Gastroesophageal sphincter (tissue), 4 donors: ENCODE measurements around the gene MED26. TPM values are rescaled to one million over a fixed set of nuclear protein-coding genes. Genes with fewer than 3 reads are reported as not detected.

ENCODE experiments used
- ATAC-seq: fragments of 150-250 bp; one replicate; pipeline ENCODE4 v1.9.1; 2016; ENCODE audit warnings: mild to moderate bottlenecking, moderate library complexity
- H3K27ac ChIP-seq, 4 donors: fragments of 200-600 bp; sonication (generic) in 3 of 4; 1 replicate in 3 of 4; 2 replicates in 1 of 4; pipeline ENCODE4 v1.5.1; 2016 to 2019
- H3K27me3 ChIP-seq: fragments of 200-600 bp; sonication (generic); one replicate; pipeline ENCODE4 v1.5.1; 2019
- H3K36me3 ChIP-seq, 2 donors: fragments of 200-600 bp; sonication (generic); one replicate each; pipeline ENCODE4 v1.5.1; 2019; ENCODE audit warnings: control low read depth in 1 of 2
- H3K4me1 ChIP-seq, 3 donors: fragments of 200-600 bp; sonication (generic); 1 replicate in 2 of 3; 2 replicates in 1 of 3; pipeline ENCODE4 v1.5.1; 2016 to 2019; ENCODE audit warnings: control low read depth in 2 of 3
- H3K4me3 ChIP-seq, 2 donors: fragments of 200-600 bp; sonication (generic); one replicate each; pipeline ENCODE4 v1.5.1; 2019; ENCODE audit warnings: mild to moderate bottlenecking in 1 of 2, moderate library complexity in 1 of 2
- H3K9me3 ChIP-seq, 3 donors: fragments of 200-600 bp; sonication (generic); one replicate each; pipeline ENCODE4 v1.5.1; 2017 to 2019; ENCODE audit warnings: control low read depth in 2 of 3
- EP300 ChIP-seq: sonication (generic); formaldehyde crosslinking; IDR thresholded peaks from one replicate; pipeline ENCODE4 v1.6.1; 2017; ENCODE audit warnings: antibody characterized with exemption, mild to moderate bottlenecking
- POLR2A ChIP-seq, 2 donors: fragments of 450-650 bp; IDR thresholded peaks; one replicate each; pipeline ENCODE4 v1.6.1; 2017; ENCODE audit warnings: antibody characterized with exemption in 2 of 2, mild to moderate bottlenecking in 2 of 2, moderate library complexity in 1 of 2
- POLR2AphosphoS5 ChIP-seq: sonication (generic); formaldehyde crosslinking; IDR thresholded peaks from one replicate; pipeline ENCODE4 v1.6.1; 2017; ENCODE audit warnings: antibody characterized with exemption
- WGBS, 2 donors: methylation state at CpG; one replicate each; pipeline ENCODE4 v1.1.5; 2018; ENCODE audit warnings: low coverage in 1 of 2; 5-methylcytosine and 5-hydroxymethylcytosine counted together
- total RNA-seq, 4 donors: library from RNA; depleted of rRNA; stranded (reverse); fragments of >200 nt; gene quantifications; one replicate each; pipeline ENCODE4 v1.1.0, GENCODE V29; 2016
- TF ChIP-seq, protein P1 (sequence below), 4 experiments: fragments of 200-600 bp in 2 of 4; fragments of 450-650 bp in 2 of 4; sonication (generic) in 1 of 4; IDR thresholded peaks; one replicate each; pipeline ENCODE4 v1.5.1; 2017 to 2019; ENCODE audit warnings: antibody characterized with exemption in 4 of 4, mild to moderate bottlenecking in 2 of 4, moderate library complexity in 2 of 4

MED26 gene
- total RNA-seq, 4 donors from 2014 or later, result 5.8 to 10.5 (median 8.3) TPM

GRCh38 chr19:16536130-16536529 lies 91.9 kb downstream of the MED26 start:
- H3K9me3 ChIP-seq, result no peaks in the 10 kb centered on the region
- peaks cover 0 to 48% (median 13%) of the 10 kb centered on the region in 3 donors for H3K4me1 ChIP-seq
- H3K27ac ChIP-seq, result no peak overlapping the region
- peaks cover 0 to 93% of the 10 kb centered on the region in 2 donors for H3K36me3 ChIP-seq
- no peaks in the 10 kb centered on the region for H3K27me3 ChIP-seq
- ATAC-seq, result no peak
- TF ChIP-seq POLR2A (IDR thresholded peaks at IDR 0.05) (no peak), EP300 (no peak), POLR2AphosphoS5 (no peak)
- TF ChIP-seq, protein P1, sequence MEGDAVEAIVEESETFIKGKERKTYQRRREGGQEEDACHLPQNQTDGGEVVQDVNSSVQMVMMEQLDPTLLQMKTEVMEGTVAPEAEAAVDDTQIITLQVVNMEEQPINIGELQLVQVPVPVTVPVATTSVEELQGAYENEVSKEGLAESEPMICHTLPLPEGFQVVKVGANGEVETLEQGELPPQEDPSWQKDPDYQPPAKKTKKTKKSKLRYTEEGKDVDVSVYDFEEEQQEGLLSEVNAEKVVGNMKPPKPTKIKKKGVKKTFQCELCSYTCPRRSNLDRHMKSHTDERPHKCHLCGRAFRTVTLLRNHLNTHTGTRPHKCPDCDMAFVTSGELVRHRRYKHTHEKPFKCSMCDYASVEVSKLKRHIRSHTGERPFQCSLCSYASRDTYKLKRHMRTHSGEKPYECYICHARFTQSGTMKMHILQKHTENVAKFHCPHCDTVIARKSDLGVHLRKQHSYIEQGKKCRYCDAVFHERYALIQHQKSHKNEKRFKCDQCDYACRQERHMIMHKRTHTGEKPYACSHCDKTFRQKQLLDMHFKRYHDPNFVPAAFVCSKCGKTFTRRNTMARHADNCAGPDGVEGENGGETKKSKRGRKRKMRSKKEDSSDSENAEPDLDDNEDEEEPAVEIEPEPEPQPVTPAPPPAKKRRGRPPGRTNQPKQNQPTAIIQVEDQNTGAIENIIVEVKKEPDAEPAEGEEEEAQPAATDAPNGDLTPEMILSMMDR (IDR thresholded peaks at IDR 0.05), result no peak
- WGBS, 2 donors, result 90% methylated on average over 3 of the region's 9 CpGs; no CpG with 5 or more reads in 1 of the 2 donors
- no peak overlapping the region for H3K4me3 ChIP-seq

GRCh38 chr19:16535381-16535780 lies 92.6 kb downstream of the MED26 start:
- peaks cover 0 to 40% (median 9%) of the 10 kb centered on the region in 3 donors for H3K4me1 ChIP-seq
- no CpG with 5 or more reads among the region's 18 CpGs for WGBS, 2 donors
- TF ChIP-seq, protein P1 (IDR thresholded peaks at IDR 0.05), result no peak
- TF ChIP-seq EP300 (no peak), POLR2A (IDR thresholded peaks at IDR 0.05) (no peak), POLR2AphosphoS5 (no peak)
- no peak overlapping the region for H3K27ac ChIP-seq
- no peaks in the 10 kb centered on the region for H3K9me3 ChIP-seq
- ATAC-seq, result no peak
- peaks cover 0 to 97% of the 10 kb centered on the region in 2 donors for H3K36me3 ChIP-seq
- no peak overlapping the region for H3K4me3 ChIP-seq
- H3K27me3 ChIP-seq, result no peaks in the 10 kb centered on the region

- no peak overlapping the region for H3K4me3 ChIP-seq
- no peaks in the 10 kb centered on the region for H3K9me3 ChIP-seq
- H3K27ac ChIP-seq, result no peak overlapping the region
- peaks cover 0 to 13% (median 0%) of the 10 kb centered on the region in 3 donors for H3K4me1 ChIP-seq
- no peak for TF ChIP-seq EP300
- TF ChIP-seq, protein P1 (IDR thresholded peaks at IDR 0.05), result no peak
- no peak for TF ChIP-seq POLR2A (IDR thresholded peaks at IDR 0.05)
- no peak for TF ChIP-seq POLR2AphosphoS5
- no peaks in the 10 kb centered on the region for H3K27me3 ChIP-seq
- peaks cover 0 to 100% of the 10 kb centered on the region in 2 donors for H3K36me3 ChIP-seq
- no CpG with 5 or more reads among the region's 47 CpGs for WGBS, 2 donors
- no peak for ATAC-seq
Observed at GRCh38 chr19:16532440-16533234, 95.4 kb downstream of the MED26 start.

DNA sequence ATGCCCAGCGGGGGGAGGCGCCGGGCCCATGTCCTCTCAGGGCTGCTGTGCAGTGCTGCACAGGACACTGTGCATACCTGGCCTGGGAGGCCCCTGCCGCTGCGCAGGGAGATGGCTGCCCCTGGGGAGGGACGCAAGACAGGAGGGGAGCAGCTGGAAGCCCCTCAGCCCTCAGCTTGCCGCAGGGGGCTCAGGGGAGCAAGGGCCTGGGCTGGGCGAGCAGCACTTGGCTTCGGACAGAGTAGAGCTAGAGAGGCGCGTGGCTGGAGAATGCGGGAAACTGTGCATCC lies 96.7 kb downstream of the MED26 start:
- no CpG with 5 or more reads among the region's 12 CpGs for WGBS, 2 donors
- H3K36me3 ChIP-seq, result peaks cover 0 to 100% of the 10 kb centered on the region in 2 donors
- no peaks in the 10 kb centered on the region for H3K9me3 ChIP-seq

More for the DNA sequence above, 96.7 kb downstream of the MED26 start:
- Histone ChIP-seq H3K27me3 (no peaks in the 10 kb centered on the region), H3K27ac (no peak overlapping the region), H3K4me3 (no peak overlapping the region), H3K4me1 (no peaks in the 10 kb centered on the region)
- no peak for ATAC-seq
- TF ChIP-seq POLR2AphosphoS5 (no peak), EP300 (no peak), POLR2A (IDR thresholded peaks at IDR 0.05) (no peak)
- TF ChIP-seq, protein P1 (IDR thresholded peaks at IDR 0.05), result no peak
